IMR-90 (cell line): ENCODE data around the gene AP2M1. TPM values are rescaled to one million over a fixed set of nuclear protein-coding genes. Genes with fewer than 3 reads are reported as not detected.

ENCODE experiments used
- ATAC-seq: fragments of 200-7000 bp; cut with Tn5 transposase; 2 replicates; pipeline ENCODE4 v1.9.1; 2020; ENCODE audit warnings: low read depth, mild to moderate bottlenecking, moderate library complexity
- BruUV-seq: library from RNA; stranded (reverse); fragments of 400-500 nt; replicated peaks from 2 replicates; lab custom pipeline; 2021; lab: Mats Ljungman, UMichigan
- CTCF ChIA-PET: fragments of 300-600 bp; formaldehyde crosslinking; extraction: SDS; loops from one replicate; lab custom pipeline; 2021; ENCODE audit warnings: antibody characterized with exemption; lab: Yijun Ruan, JAX
- POLR2A ChIA-PET: fragments of 300-600 bp; sonication (Branson Sonifier 250); formaldehyde crosslinking; loops from one replicate; lab custom pipeline; 2022; ENCODE audit warnings: antibody characterized with exemption; ENCODE audit not compliant: unreplicated experiment; lab: Charles Lee
- DNase-seq: peaks from one replicate; pipeline ENCODE4 v3.0.0; 2013
- H2AFZ ChIP-seq: replicated peaks from 2 replicates; pipeline ENCODE3; 2013; ENCODE audit warnings: low read length, mild to moderate bottlenecking; ENCODE audit not compliant: poor library complexity
- H2AK5ac ChIP-seq: 2 replicates; pipeline ENCODE4 v1.6.1; 2013; ENCODE audit warnings: low read depth, low read length, inconsistent platforms
- H2AK9ac ChIP-seq: replicated peaks from 2 replicates; pipeline ENCODE3; 2013; ENCODE audit warnings: mild to moderate bottlenecking, low read depth, low read length, moderate library complexity; ENCODE audit not compliant: poor library complexity
- H2BK120ac ChIP-seq: 2 replicates; pipeline ENCODE4 v1.6.1; 2013; ENCODE audit warnings: low read depth, low read length, inconsistent platforms
- H2BK15ac ChIP-seq: 3 replicates; pipeline ENCODE4 v1.6.1; 2013; ENCODE audit warnings: low read depth, low read length, inconsistent platforms
- H2BK20ac ChIP-seq: 2 replicates; pipeline ENCODE4 v1.6.1; 2013; ENCODE audit warnings: low read depth, mild to moderate bottlenecking, inconsistent platforms, low read length, moderate library complexity
- H2BK5ac ChIP-seq: 2 replicates; pipeline ENCODE4 v1.6.1; 2013; ENCODE audit warnings: mild to moderate bottlenecking, low read depth, low read length, inconsistent platforms; ENCODE audit not compliant: poor library complexity, severe bottlenecking
- H3K14ac ChIP-seq: replicated peaks from 2 replicates; pipeline ENCODE4 v1.6.1; 2013; ENCODE audit warnings: low read depth, low read length, inconsistent platforms
- H3K18ac ChIP-seq: 2 replicates; pipeline ENCODE4 v1.6.1; 2013; ENCODE audit warnings: low read depth, low read length, control low read depth
- H3K23ac ChIP-seq: 2 replicates; pipeline ENCODE4 v1.6.1; 2013; ENCODE audit warnings: low read depth, low read length, inconsistent platforms
- H3K27ac ChIP-seq: 2 replicates; pipeline ENCODE4 v1.5.1; 2013; ENCODE audit warnings: mild to moderate bottlenecking, control low read depth, low read length; ENCODE audit not compliant: insufficient read depth
- H3K27me3 ChIP-seq: 2 replicates; pipeline ENCODE4 v1.6.1; 2013; ENCODE audit warnings: low read length; ENCODE audit not compliant: control insufficient read depth, insufficient read depth
- H3K36me3 ChIP-seq: 2 replicates; pipeline ENCODE4 v1.6.1; 2013; ENCODE audit warnings: low read length, mixed read lengths; ENCODE audit not compliant: control insufficient read depth, insufficient read depth
- H3K4ac ChIP-seq: 2 replicates; pipeline ENCODE4 v1.6.1; 2013; ENCODE audit warnings: low read depth, low read length, inconsistent platforms
- H3K4me1 ChIP-seq: 2 replicates; pipeline ENCODE4 v1.6.1; 2013; ENCODE audit warnings: low read length, mixed read lengths; ENCODE audit not compliant: control insufficient read depth, insufficient read depth
- H3K4me2 ChIP-seq: 2 replicates; pipeline ENCODE4 v1.6.1; 2013; ENCODE audit warnings: low read depth, mild to moderate bottlenecking, control low read depth, low read length, moderate library complexity
- H3K4me3 ChIP-seq: 2 replicates; pipeline ENCODE4 v1.5.1; 2013; ENCODE audit warnings: low read depth, mild to moderate bottlenecking, control low read depth, low read length, moderate library complexity; ENCODE audit not compliant: insufficient read depth
- H3K56ac ChIP-seq: 2 replicates; pipeline ENCODE4 v1.6.1; 2013; ENCODE audit warnings: low read length, inconsistent platforms; ENCODE audit not compliant: insufficient read depth; ENCODE audit errors: extremely low read depth
- H3K79me1 ChIP-seq, 2 experiments: 2 replicates each; pipeline ENCODE4 v1.6.1; 2013; ENCODE audit warnings: low read length in 2 of 2, inconsistent platforms in 1 of 2, low read depth in 1 of 2
- H3K9ac ChIP-seq: 2 replicates; pipeline ENCODE4 v1.6.1; 2013; ENCODE audit warnings: low read depth, low read length, control low read depth
- H3K9me1 ChIP-seq: 2 replicates; pipeline ENCODE4 v1.6.1; 2013; ENCODE audit warnings: low read length, inconsistent platforms; ENCODE audit not compliant: insufficient read depth
- H3K9me3 ChIP-seq: 2 replicates; pipeline ENCODE4 v1.6.1; 2013; ENCODE audit warnings: low read length; ENCODE audit not compliant: control insufficient read depth, insufficient read depth
- H4K20me1 ChIP-seq: 2 replicates; pipeline ENCODE4 v1.6.1; 2013; ENCODE audit warnings: low read length, inconsistent platforms; ENCODE audit not compliant: insufficient read depth
- H4K5ac ChIP-seq: 2 replicates; pipeline ENCODE4 v1.6.1; 2013; ENCODE audit warnings: mild to moderate bottlenecking, low read depth, low read length, control low read depth
- H4K8ac ChIP-seq, 2 experiments: 2 replicates each; pipeline ENCODE4 v1.6.1; 2013; ENCODE audit warnings: low read depth in 2 of 2, low read length in 2 of 2, control low read depth in 1 of 2, inconsistent platforms in 1 of 2
- H4K91ac ChIP-seq: 2 replicates; pipeline ENCODE4 v1.6.1; 2013; ENCODE audit warnings: low read depth, low read length, inconsistent platforms; ENCODE audit not compliant: insufficient read depth
- CEBPB ChIP-seq: IDR thresholded peaks from 2 replicates; pipeline ENCODE4 v1.6.1; 2012; ENCODE audit warnings: low read depth, low read length, improper control_type of control experiment
- CHD1 ChIP-seq: IDR thresholded peaks from 2 replicates; pipeline ENCODE4 v1.6.1; 2012; ENCODE audit warnings: low read depth, low read length, improper control_type of control experiment
- NFE2L2 ChIP-seq: fragments of 150-350 bp; IDR thresholded peaks from 2 replicates; pipeline ENCODE4 v1.6.1; 2016; ENCODE audit warnings: low read depth, mild to moderate bottlenecking, low read length
- RCOR1 ChIP-seq: IDR thresholded peaks from 2 replicates; pipeline ENCODE4 v1.6.1; 2012; ENCODE audit warnings: mild to moderate bottlenecking, low read length, improper control_type of control experiment; ENCODE audit not compliant: insufficient replicate concordance
- RFX5 ChIP-seq: IDR thresholded peaks from 2 replicates; pipeline ENCODE4 v1.8.0; 2012; ENCODE audit warnings: low read depth, mild to moderate bottlenecking, low read length, moderate library complexity
- WGBS, 2 experiments: methylation state at CpG; one replicate each; pipeline versions ENCODE4 v1.1.5 to v1.1.7; 2013; ENCODE audit warnings: missing lambda C conversion rate in 2 of 2; ENCODE audit not compliant: insufficient read length in 1 of 2; ENCODE audit errors: extremely low coverage in 2 of 2; 5-methylcytosine and 5-hydroxymethylcytosine counted together
- dilution Hi-C: fragments of 300-500 bp; cut with HindIII; formaldehyde crosslinking; loops from one replicate; pipeline ENCODE4 v1.14.3; 2018; ENCODE audit warnings: low sequenced_read_pairs; ENCODE audit not compliant: unreplicated experiment
- in situ Hi-C: fragments of 300-500 bp; cut with MboI; formaldehyde crosslinking; loops from 3 replicates; pipeline ENCODE4 v1.14.3; 2019; ENCODE audit warnings: low sequenced_read_pairs, inconsistent platforms, mixed read lengths
- intact Hi-C: fragments of 100-400 bp; cut with micrococcal nuclease; formaldehyde crosslinking; loops from 2 replicates; pipeline ENCODE4 v1.10.0; 2022
- polyA plus RNA-seq, 3 experiments: library from polyadenylated mRNA; depleted of rRNA; stranded (reverse); fragments of >200 nt; gene quantifications; 2 replicates each; pipeline ENCODE4 v1.2.3, GENCODE V29; 2012; ENCODE audit warnings: low replicate concordance in 1 of 3
- total RNA-seq: library from RNA; depleted of rRNA; stranded (reverse); fragments of >200 nt; gene quantifications from 2 replicates; pipeline ENCODE4 v1.2.3, GENCODE V29; 2012

Gene AP2M1
- total and polyA plus RNA-seq, 2 of the 4 experiments (the other 2 are of a cell fraction) = 876 to 1,065 TPM

GRCh38 chr3:184135149-184135910 is 39.3 kb upstream of the AP2M1 start, which contains the start of gene EIF2B5 (continued):
- peak; percentile 75; the same call in 1 of the 2 replicates for TF ChIP-seq CHD1

GRCh38 chr3:184135911-184136260 is 38.8 kb upstream of the AP2M1 start:
- H2AFZ ChIP-seq = peak overlapping the region; percentile 98
- BruUV-seq = no TSS peak
- no peak for TF ChIP-seq CEBPB
- no peak for TF ChIP-seq RCOR1
- TF ChIP-seq RFX5 = no peak
- TF ChIP-seq NFE2L2 = no peak
- H3K18ac ChIP-seq = no peak overlapping the region
- H2BK120ac ChIP-seq = no peak overlapping the region
- H2AK9ac ChIP-seq = peak overlapping the region; percentile 95
- peaks cover 3% of the 10 kb centered on the region; the same call in 1 of the 2 replicates for H4K20me1 ChIP-seq
- H3K79me1 ChIP-seq = peaks cover 13 to 47% of the 10 kb centered on the region in 2 experiments
- H3K4ac ChIP-seq = peak overlapping the region; percentile 91
- dilution Hi-C loops = no loop called here
- 0% methylated on average over 3 of the region's 9 CpGs; no CpG with 5 or more reads in 1 of the 2 experiments for WGBS, 2 experiments
- peak overlapping the region; percentile 91 for H3K4me3 ChIP-seq
- DNase-seq = no peak
- H2BK5ac ChIP-seq = no peak overlapping the region
- peak overlapping the region; percentile 47; the same call in 1 of the 2 replicates for H4K91ac ChIP-seq
- intact Hi-C loops = loop anchor here (2.0 kb wide), 1 partner anchor 113 kb away; the partner anchor contains the start of genes ALG3 and EEF1AKMT4
- in situ Hi-C loops = no loop called here
- ChIA-PET POLR2A (no interaction called here), CTCF (no interaction called here)
- no peaks in the 10 kb centered on the region for H3K9me3 ChIP-seq
- peaks cover 10% of the 10 kb centered on the region for H3K36me3 ChIP-seq
- H4K5ac ChIP-seq = peak overlapping the region; percentile 78
- no peak for ATAC-seq
- peak overlapping the region; percentile 72 for H3K14ac ChIP-seq
- peak overlapping the region; percentile 64 for H3K4me2 ChIP-seq
- peak overlapping the region; percentile 64; the same call in 1 of the 2 replicates for H3K56ac ChIP-seq
- H3K23ac ChIP-seq = peak overlapping the region; percentile 91
- peaks cover 7% of the 10 kb centered on the region for H3K9me1 ChIP-seq
- peak overlapping the region; percentile 95 for H3K9ac ChIP-seq
- no peaks in the 10 kb centered on the region for H3K27me3 ChIP-seq
- H2BK20ac ChIP-seq = no peak overlapping the region
- peak overlapping the region; percentile 57 to 86; a peak in 3 of 4 replicates for H4K8ac ChIP-seq
- peak overlapping the region; percentile 87 for H3K27ac ChIP-seq
- no peaks in the 10 kb centered on the region; the same call in 1 of the 2 replicates for H3K4me1 ChIP-seq
- H2BK15ac ChIP-seq = no peak overlapping the region
- peak overlapping the region; percentile 35 for H2AK5ac ChIP-seq
